Measurements from ENCODE around the gene DHX32.

GRCh38 chr10:125848371-125848770 lies 32.7 kb downstream of the DHX32 start:
- TF ChIP-seq EZH2 (IDR thresholded peaks at IDR 0.05; ENCODE audit: borderline replicate concordance, low read length) (no peak), CTCF (conservative IDR thresholded peaks at IDR 0.05 in 1 of 2, IDR thresholded peaks at IDR 0.05 in 1 of 2; ENCODE audit: extremely low read depth in 1 of 2, insufficient read depth in 1 of 2, low read depth in 1 of 2, low read length in 2 of 2) (no peak)

Measured in mammary epithelial cell (primary cell).